Activated CD8-positive, alpha-beta memory T cell treated with anti-CD3 and anti-CD28 coated beads, Interleukin-2, amount 50 U/mL, for 1 hour (primary cell): ENCODE data around the gene ARG1.
"Not testable (repeated sequence)": the region's sequence is repeated elsewhere in the genome, so short reads cannot be mapped to it uniquely, and the experiment has no call there.

Experiments
- DNase-seq: peaks from one replicate; pipeline ENCODE4 v3.0.0-alpha.2; 2020; ENCODE audit errors: extremely low read depth

Gene ARG1

GRCh38 chr6:131572686-131573415, at the start of gene ARG1:
TSS of gene ARG1 (plus strand) at chr6:131573226. CDS start at chr6:131573283, 57 bp downstream.
- no peak for DNase-seq

GRCh38 chr6:131523988-131524673, 48.9 kb upstream of the ARG1 start:
- DNase-seq = no peak

- no peak for DNase-seq
Measured at GRCh38 chr6:131524695-131525336, 48.2 kb upstream of the ARG1 start.

- not testable (repeated sequence) for DNase-seq
Measured at GRCh38 chr6:131530936-131531335, 42.1 kb upstream of the ARG1 start.

GRCh38 chr6:131531681-131532080, 41.3 kb upstream of the ARG1 start:
- not testable (repeated sequence) for DNase-seq

GRCh38 chr6:131532580-131533039, 40.4 kb upstream of the ARG1 start:
- no peak for DNase-seq

- not testable (repeated sequence) for DNase-seq
Measured at GRCh38 chr6:131538615-131539014, 34.4 kb upstream of the ARG1 start.

GRCh38 chr6:131545317-131545716, 27.7 kb upstream of the ARG1 start:
- no peak for DNase-seq

GRCh38 chr6:131547488-131547887, 25.5 kb upstream of the ARG1 start:
- no peak for DNase-seq

- no peak for DNase-seq
Measured at GRCh38 chr6:131548441-131548840, 24.6 kb upstream of the ARG1 start.

- DNase-seq = no peak
Measured at GRCh38 chr6:131549811-131550210, 23.2 kb upstream of the ARG1 start.

GRCh38 chr6:131551902-131552301, 21.1 kb upstream of the ARG1 start:
- no peak for DNase-seq

- no peak for DNase-seq
Measured at GRCh38 chr6:131552572-131552971, 20.5 kb upstream of the ARG1 start.

GRCh38 chr6:131555992-131556391, 17.0 kb upstream of the ARG1 start:
- no peak for DNase-seq

- DNase-seq = no peak
Measured at GRCh38 chr6:131558922-131559321, 14.1 kb upstream of the ARG1 start.

GRCh38 chr6:131561925-131562707, 10.9 kb upstream of the ARG1 start:
- no peak for DNase-seq

GRCh38 chr6:131565056-131565455, 8.0 kb upstream of the ARG1 start:
- no peak for DNase-seq

GRCh38 chr6:131568726-131569125, 4.3 kb upstream of the ARG1 start:
- no peak for DNase-seq

GRCh38 chr6:131574133-131574532, 1.1 kb downstream of the ARG1 start:
- DNase-seq = no peak

- no peak for DNase-seq
Measured at GRCh38 chr6:131574686-131575085, 1.7 kb downstream of the ARG1 start.

GRCh38 chr6:131575834-131576478, 2.9 kb downstream of the ARG1 start:
- DNase-seq = no peak
